Fibroblast of lung (primary cell): ENCODE results near the gene PSAP. TPM values are rescaled to one million over a fixed set of nuclear protein-coding genes. Genes with fewer than 3 reads are reported as not detected.

Experiments
- DNase-seq, 2 donors: peaks; one replicate each; pipeline versions ENCODE4 v3.0.0 to v3.0.0-alpha.2; 2010; ENCODE audit warnings: low read depth in 2 of 2
- H2AFZ ChIP-seq: 2 replicates; pipeline ENCODE4 v1.5.1; 2012; ENCODE audit warnings: low read length, control low read depth, inconsistent platforms
- H3K27ac ChIP-seq: 2 replicates; pipeline ENCODE4 v1.5.1; 2011; ENCODE audit warnings: low read length, control low read depth; ENCODE audit not compliant: insufficient read depth
- H3K27me3 ChIP-seq: 2 replicates; pipeline ENCODE4 v1.5.1; 2011; ENCODE audit warnings: mild to moderate bottlenecking, low read length; ENCODE audit not compliant: control insufficient read depth, insufficient read depth
- H3K36me3 ChIP-seq: 2 replicates; pipeline ENCODE4 v1.5.1; 2011; ENCODE audit warnings: low read length; ENCODE audit not compliant: control insufficient read depth, insufficient read depth
- H3K4me1 ChIP-seq: 2 replicates; pipeline ENCODE4 v1.5.1; 2011; ENCODE audit warnings: low read length; ENCODE audit not compliant: control insufficient read depth, insufficient read depth; ENCODE audit errors: extremely low read depth
- H3K4me2 ChIP-seq: 2 replicates; pipeline ENCODE4 v1.5.1; 2011; ENCODE audit warnings: low read length, control low read depth; ENCODE audit not compliant: insufficient read depth; ENCODE audit errors: extremely low read depth
- H3K4me3 ChIP-seq, 4 experiments: fragments of 200-600 bp in 1 of 4; sonication (generic) in 1 of 4; replicated peaks in 1 of 4; 2 replicates each; pipeline ENCODE4 v1.5.1; 2011 to 2016; ENCODE audit warnings: low read length in 4 of 4, low read depth in 3 of 4, mild to moderate bottlenecking in 3 of 4, control low read depth in 2 of 4, inconsistent platforms in 1 of 4, mixed read lengths in 1 of 4; ENCODE audit not compliant: insufficient read depth in 1 of 4; ENCODE audit errors: control extremely low read depth in 1 of 4
- H3K79me2 ChIP-seq: 2 replicates; pipeline ENCODE4 v1.5.1; 2012; ENCODE audit warnings: mild to moderate bottlenecking, low read length, inconsistent platforms; ENCODE audit not compliant: control insufficient read depth, insufficient read depth
- H3K9ac ChIP-seq: 2 replicates; pipeline ENCODE4 v1.5.1; 2011; ENCODE audit warnings: mild to moderate bottlenecking, low read length, control low read depth; ENCODE audit not compliant: insufficient read depth
- H3K9me3 ChIP-seq: 2 replicates; pipeline ENCODE4 v1.5.1; 2012; ENCODE audit warnings: low read depth, low read length; ENCODE audit not compliant: control insufficient read depth, insufficient read depth
- H4K20me1 ChIP-seq: 2 replicates; pipeline ENCODE4 v1.5.1; 2011; ENCODE audit warnings: low read length; ENCODE audit not compliant: control insufficient read depth, insufficient read depth; ENCODE audit errors: extremely low read depth
- EZH2 ChIP-seq: IDR thresholded peaks from 2 replicates; pipeline ENCODE4 v1.5.1; 2012; ENCODE audit warnings: low read length, control low read depth, mild to moderate bottlenecking; ENCODE audit errors: missing control alignments
- polyA plus RNA-seq, 2 donors: library from polyadenylated mRNA; depleted of rRNA in 1 of 2; stranded (reverse) in 1 of 2; unstranded in 1 of 2; fragments of >200 nt; gene quantifications; 2 replicates each; pipeline ENCODE4 v1.2.1, GENCODE V29; 2011 to 2012; ENCODE audit warnings: missing spikeins in 1 of 2
- total RNA-seq: library from RNA; depleted of rRNA; stranded (reverse); fragments of >200 nt; gene quantifications from 2 replicates; pipeline ENCODE4 v1.2.1, GENCODE V29; 2014
- TF ChIP-seq, protein P1 (sequence below), 2 donors: IDR thresholded peaks in 1 of 2; conservative IDR thresholded peaks in 1 of 2; 1 replicate in 1 of 2; 2 replicates in 1 of 2; pipeline ENCODE4 v1.5.1; 2011 to 2012; ENCODE audit warnings: low read length in 2 of 2, control low read depth in 1 of 2, inconsistent platforms in 1 of 2, low read depth in 1 of 2, mild to moderate bottlenecking in 1 of 2

Gene PSAP
- total and polyA plus RNA-seq, 2 donors (not counting 1 experiment from before 2014, with no cell fraction given): 1,180 to 1,566 TPM

DNA sequence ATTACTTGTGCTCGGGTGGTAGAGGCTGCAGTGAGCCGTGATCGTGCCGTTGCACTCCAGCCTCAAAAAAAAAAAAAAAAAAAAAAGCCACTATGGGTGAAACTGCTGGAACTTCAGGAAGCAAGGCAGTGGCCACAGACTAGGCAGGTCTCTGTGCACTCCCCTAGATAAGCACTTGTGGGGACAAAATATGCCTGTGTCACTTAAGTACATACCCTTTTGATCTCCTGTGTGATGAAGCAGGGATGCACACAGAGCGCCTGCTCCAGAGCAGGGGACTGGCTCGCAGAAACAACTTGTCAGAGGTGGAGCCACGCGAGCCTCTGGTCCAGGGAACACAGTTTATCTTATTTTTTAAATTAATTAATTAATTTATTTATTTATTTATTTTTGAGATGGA is 42.9 kb upstream of the PSAP start:
- no peaks in the 10 kb centered on the region for H3K79me2 ChIP-seq
- no peak for DNase-seq
- no peak for TF ChIP-seq EZH2
- TF ChIP-seq, protein P1, sequence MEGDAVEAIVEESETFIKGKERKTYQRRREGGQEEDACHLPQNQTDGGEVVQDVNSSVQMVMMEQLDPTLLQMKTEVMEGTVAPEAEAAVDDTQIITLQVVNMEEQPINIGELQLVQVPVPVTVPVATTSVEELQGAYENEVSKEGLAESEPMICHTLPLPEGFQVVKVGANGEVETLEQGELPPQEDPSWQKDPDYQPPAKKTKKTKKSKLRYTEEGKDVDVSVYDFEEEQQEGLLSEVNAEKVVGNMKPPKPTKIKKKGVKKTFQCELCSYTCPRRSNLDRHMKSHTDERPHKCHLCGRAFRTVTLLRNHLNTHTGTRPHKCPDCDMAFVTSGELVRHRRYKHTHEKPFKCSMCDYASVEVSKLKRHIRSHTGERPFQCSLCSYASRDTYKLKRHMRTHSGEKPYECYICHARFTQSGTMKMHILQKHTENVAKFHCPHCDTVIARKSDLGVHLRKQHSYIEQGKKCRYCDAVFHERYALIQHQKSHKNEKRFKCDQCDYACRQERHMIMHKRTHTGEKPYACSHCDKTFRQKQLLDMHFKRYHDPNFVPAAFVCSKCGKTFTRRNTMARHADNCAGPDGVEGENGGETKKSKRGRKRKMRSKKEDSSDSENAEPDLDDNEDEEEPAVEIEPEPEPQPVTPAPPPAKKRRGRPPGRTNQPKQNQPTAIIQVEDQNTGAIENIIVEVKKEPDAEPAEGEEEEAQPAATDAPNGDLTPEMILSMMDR (conservative IDR thresholded peaks at IDR 0.05 in 1 of 2, IDR thresholded peaks at IDR 0.05 in 1 of 2; ENCODE audit: low read depth in 1 of 2, low read length in 2 of 2): no peak
- no peak overlapping the region for H3K4me2 ChIP-seq
- no peak overlapping the region for H3K27ac ChIP-seq
- H3K36me3 ChIP-seq: no peaks in the 10 kb centered on the region
- H3K4me3 ChIP-seq: no peak overlapping the region
- H4K20me1 ChIP-seq: no peaks in the 10 kb centered on the region
- no peaks in the 10 kb centered on the region for H3K27me3 ChIP-seq
- no peaks in the 10 kb centered on the region for H3K9me3 ChIP-seq
- H2AFZ ChIP-seq: no peak overlapping the region
- no peaks in the 10 kb centered on the region for H3K4me1 ChIP-seq
- no peak overlapping the region for H3K9ac ChIP-seq

DNA sequence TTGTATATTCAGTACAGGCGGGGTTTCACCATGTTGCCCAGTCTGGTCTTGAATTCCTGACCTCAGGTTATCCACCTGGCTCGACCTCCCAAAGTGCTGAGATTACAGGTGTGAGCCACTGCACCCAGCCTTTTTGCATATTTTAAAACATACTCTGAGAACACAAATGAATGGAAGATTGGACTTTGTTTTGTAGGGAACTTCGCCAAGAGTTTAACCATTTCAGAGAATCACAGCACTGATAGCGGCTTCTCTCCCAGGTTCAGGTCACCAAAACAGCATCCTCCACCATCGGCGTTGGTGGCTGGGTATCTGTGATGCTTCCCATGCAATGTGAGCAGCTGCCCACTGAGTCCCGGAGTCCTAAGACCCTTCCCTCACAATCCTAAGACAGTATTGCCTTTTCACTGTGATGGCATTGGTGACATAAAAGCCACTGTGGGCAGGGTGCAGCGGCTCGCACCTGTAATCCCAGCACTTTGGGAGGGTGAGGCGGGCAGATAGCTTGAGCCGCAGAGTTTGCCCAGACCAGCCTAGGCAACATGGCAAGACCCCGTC is 42.3 kb upstream of the PSAP start:
- Histone ChIP-seq H2AFZ (no peak overlapping the region), H3K4me2 (no peak overlapping the region), H3K4me3 (no peak overlapping the region), H3K27me3 (no peaks in the 10 kb centered on the region), H3K36me3 (no peaks in the 10 kb centered on the region), H3K79me2 (no peaks in the 10 kb centered on the region), H3K27ac (no peak overlapping the region), H3K9ac (no peak overlapping the region), H3K4me1 (no peaks in the 10 kb centered on the region), H3K9me3 (no peaks in the 10 kb centered on the region), H4K20me1 (no peaks in the 10 kb centered on the region)
- no peak for TF ChIP-seq EZH2
- TF ChIP-seq, protein P1 (conservative IDR thresholded peaks at IDR 0.05 in 1 of 2, IDR thresholded peaks at IDR 0.05 in 1 of 2; ENCODE audit: low read depth in 1 of 2, low read length in 2 of 2): no peak
- no peak for DNase-seq

DNA sequence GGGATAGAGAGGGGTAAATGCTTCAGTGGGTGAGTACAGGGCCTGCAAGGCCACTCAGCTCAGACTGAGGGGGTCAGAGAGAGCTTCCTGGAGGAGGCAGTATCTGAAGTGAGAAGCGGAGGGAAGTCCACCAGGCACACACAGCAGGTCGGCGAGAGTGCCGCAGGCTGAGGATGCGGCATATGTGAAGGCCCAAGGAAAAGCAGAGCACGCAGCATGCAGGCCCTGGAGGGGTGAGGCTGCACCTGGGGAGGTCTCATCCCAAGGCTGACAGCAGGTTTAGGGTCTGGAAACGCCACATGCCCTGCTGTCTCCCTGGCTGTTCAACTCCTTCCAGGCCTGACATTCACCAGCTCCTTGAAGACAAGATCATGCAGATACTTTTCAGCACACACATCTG is 40.4 kb upstream of the PSAP start:
- Histone ChIP-seq H2AFZ (no peak overlapping the region), H3K4me1 (no peaks in the 10 kb centered on the region), H3K27ac (no peak overlapping the region), H3K36me3 (no peaks in the 10 kb centered on the region), H3K4me3 (no peak overlapping the region), H3K27me3 (no peaks in the 10 kb centered on the region), H4K20me1 (no peaks in the 10 kb centered on the region), H3K79me2 (no peaks in the 10 kb centered on the region), H3K9me3 (no peaks in the 10 kb centered on the region), H3K4me2 (no peak overlapping the region), H3K9ac (no peak overlapping the region)
- TF ChIP-seq EZH2: no peak
- TF ChIP-seq, protein P1 (conservative IDR thresholded peaks at IDR 0.05 in 1 of 2, IDR thresholded peaks at IDR 0.05 in 1 of 2; ENCODE audit: low read depth in 1 of 2, low read length in 2 of 2): no peak
- no peak for DNase-seq
